Parathyroid adenoma (tissue), 2 donors: ENCODE measurements around the gene FRMPD2.
"Not testable (repeated sequence)": the region's sequence is repeated elsewhere in the genome, so short reads cannot be mapped to it uniquely, and the experiment has no call there.

Source experiments
- H2AFZ ChIP-seq: fragments of 300-600 bp; sonication (generic); one replicate; pipeline ENCODE4 v1.7.0; 2017; ENCODE audit warnings: antibody characterized with exemption, mild to moderate bottlenecking
- H3K27ac ChIP-seq: fragments of 300-600 bp; sonication (generic); one replicate; pipeline ENCODE4 v1.7.0; 2017
- H3K27me3 ChIP-seq: fragments of 300-600 bp; sonication (generic); one replicate; pipeline ENCODE4 v1.7.0; 2017; ENCODE audit warnings: low read length; ENCODE audit not compliant: control insufficient read depth, insufficient read depth
- H3K36me3 ChIP-seq: fragments of 300-600 bp; sonication (generic); one replicate; pipeline ENCODE4 v1.7.0; 2017; ENCODE audit warnings: low read length; ENCODE audit not compliant: control insufficient read depth, insufficient read depth
- H3K4me1 ChIP-seq: fragments of 300-600 bp; sonication (generic); one replicate; pipeline ENCODE4 v1.7.0; 2017; ENCODE audit warnings: control low read depth
- H3K4me2 ChIP-seq: fragments of 300-600 bp; sonication (generic); one replicate; pipeline ENCODE4 v1.7.0; 2017; ENCODE audit warnings: low read length
- H3K4me3 ChIP-seq: fragments of 300-600 bp; sonication (generic); one replicate; pipeline ENCODE4 v1.7.0; 2017; ENCODE audit warnings: low read depth, low read length
- H3K79me2 ChIP-seq: fragments of 300-600 bp; sonication (generic); one replicate; pipeline ENCODE4 v1.7.0; 2017; ENCODE audit warnings: control low read depth
- H3K9ac ChIP-seq: fragments of 300-600 bp; sonication (generic); one replicate; pipeline ENCODE4 v1.7.0; 2017; ENCODE audit warnings: mild to moderate bottlenecking
- H3K9me3 ChIP-seq: fragments of 300-600 bp; sonication (generic); one replicate; pipeline ENCODE4 v1.7.0; 2017; ENCODE audit warnings: low read length; ENCODE audit not compliant: control insufficient read depth
- CTCF ChIP-seq: fragments of 300-600 bp; sonication (generic); IDR thresholded peaks from one replicate; pipeline ENCODE4 v1.7.0; 2017; ENCODE audit warnings: antibody characterized with exemption, mild to moderate bottlenecking
- donor health status: primary hyperparathyroidism.

FRMPD2 gene

GRCh38 chr10:48285710-48286109 lies 11.2 kb upstream of the FRMPD2 start:
- Histone ChIP-seq H3K27me3 (no peaks in the 10 kb centered on the region), H2AFZ (no peak overlapping the region), H3K4me3 (no peak overlapping the region), H3K9me3 (no peaks in the 10 kb centered on the region), H3K4me1 (peaks cover 24% of the 10 kb centered on the region), H3K4me2 (no peak overlapping the region), H3K27ac (no peak overlapping the region), H3K9ac (no peak overlapping the region), H3K79me2 (no peaks in the 10 kb centered on the region), H3K36me3 (no peaks in the 10 kb centered on the region)
- TF ChIP-seq CTCF: no peak

- H3K9ac ChIP-seq: no peak overlapping the region
- H3K27me3 ChIP-seq: no peaks in the 10 kb centered on the region
- H2AFZ ChIP-seq: no peak overlapping the region
- H3K4me1 ChIP-seq: peaks cover 20% of the 10 kb centered on the region
- H3K27ac ChIP-seq: no peak overlapping the region
- no peak overlapping the region for H3K4me2 ChIP-seq
- H3K4me3 ChIP-seq: no peak overlapping the region
- no peaks in the 10 kb centered on the region for H3K36me3 ChIP-seq
- no peaks in the 10 kb centered on the region for H3K9me3 ChIP-seq
- H3K79me2 ChIP-seq: no peaks in the 10 kb centered on the region
- TF ChIP-seq CTCF: no peak
Measured at GRCh38 chr10:48284811-48285210, 10.3 kb upstream of the FRMPD2 start.

GRCh38 chr10:48284002-48284546 lies 9.6 kb upstream of the FRMPD2 start:
- Histone ChIP-seq H3K4me2 (no peak overlapping the region), H3K27me3 (no peaks in the 10 kb centered on the region), H3K4me1 (peaks cover 14% of the 10 kb centered on the region), H3K9me3 (no peaks in the 10 kb centered on the region), H3K9ac (no peak overlapping the region), H3K36me3 (no peaks in the 10 kb centered on the region), H3K4me3 (no peak overlapping the region), H3K79me2 (no peaks in the 10 kb centered on the region), H3K27ac (no peak overlapping the region), H2AFZ (no peak overlapping the region)
- no peak for TF ChIP-seq CTCF

GRCh38 chr10:48282829-48283228 lies 8.3 kb upstream of the FRMPD2 start:
- H3K36me3 ChIP-seq: no peaks in the 10 kb centered on the region
- no peak overlapping the region for H2AFZ ChIP-seq
- no peaks in the 10 kb centered on the region for H3K27me3 ChIP-seq
- H3K9me3 ChIP-seq: no peaks in the 10 kb centered on the region
- no peak overlapping the region for H3K4me3 ChIP-seq
- no peaks in the 10 kb centered on the region for H3K79me2 ChIP-seq
- no peak for TF ChIP-seq CTCF
- H3K4me1 ChIP-seq: peaks cover 6% of the 10 kb centered on the region
- H3K4me2 ChIP-seq: no peak overlapping the region
- H3K27ac ChIP-seq: no peak overlapping the region
- H3K9ac ChIP-seq: no peak overlapping the region

- not testable (repeated sequence) for H2AFZ ChIP-seq, H3K4me2 ChIP-seq, H3K4me3 ChIP-seq, H3K9me3 ChIP-seq, H3K36me3 ChIP-seq, H3K27me3 ChIP-seq, H3K9ac ChIP-seq, H3K27ac ChIP-seq, H3K4me1 ChIP-seq, H3K79me2 ChIP-seq
Measured at GRCh38 chr10:48281697-48282096, 7.2 kb upstream of the FRMPD2 start.
